ENCODE results near the gene RIPOR2.

GRCh38 chr6:24825130-24825630 lies 110.6 kb downstream of the RIPOR2 start:
- TF ChIP-seq POLR2AphosphoS5 (IDR thresholded peaks at IDR 0.05) (no peak), POLR2A (IDR thresholded peaks at IDR 0.05) (no peak), EP300 (IDR thresholded peaks at IDR 0.05) (no peak)
- TF ChIP-seq, protein P1, sequence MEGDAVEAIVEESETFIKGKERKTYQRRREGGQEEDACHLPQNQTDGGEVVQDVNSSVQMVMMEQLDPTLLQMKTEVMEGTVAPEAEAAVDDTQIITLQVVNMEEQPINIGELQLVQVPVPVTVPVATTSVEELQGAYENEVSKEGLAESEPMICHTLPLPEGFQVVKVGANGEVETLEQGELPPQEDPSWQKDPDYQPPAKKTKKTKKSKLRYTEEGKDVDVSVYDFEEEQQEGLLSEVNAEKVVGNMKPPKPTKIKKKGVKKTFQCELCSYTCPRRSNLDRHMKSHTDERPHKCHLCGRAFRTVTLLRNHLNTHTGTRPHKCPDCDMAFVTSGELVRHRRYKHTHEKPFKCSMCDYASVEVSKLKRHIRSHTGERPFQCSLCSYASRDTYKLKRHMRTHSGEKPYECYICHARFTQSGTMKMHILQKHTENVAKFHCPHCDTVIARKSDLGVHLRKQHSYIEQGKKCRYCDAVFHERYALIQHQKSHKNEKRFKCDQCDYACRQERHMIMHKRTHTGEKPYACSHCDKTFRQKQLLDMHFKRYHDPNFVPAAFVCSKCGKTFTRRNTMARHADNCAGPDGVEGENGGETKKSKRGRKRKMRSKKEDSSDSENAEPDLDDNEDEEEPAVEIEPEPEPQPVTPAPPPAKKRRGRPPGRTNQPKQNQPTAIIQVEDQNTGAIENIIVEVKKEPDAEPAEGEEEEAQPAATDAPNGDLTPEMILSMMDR (IDR thresholded peaks at IDR 0.05): no peak
